Measurements from ENCODE around the gene FOXP1.

The FOXP1 gene

GRCh38 chr3:71397046-71397445 lies 186.5 kb downstream of the FOXP1 start:
- H3K27ac ChIP-seq = no peak overlapping the region
- intact Hi-C loops (cut with DNase I; ENCODE audit: low total_unique reads) = no loop called here
- TF ChIP-seq CTCF (IDR thresholded peaks at IDR 0.05) = peak; percentile 55 to 57

GRCh38 chr3:71395927-71396695 lies 187.4 kb downstream of the FOXP1 start:
- DNase-seq = peak in 1 of 2 donors; percentile 39
- Histone ChIP-seq H3K9me3 (no peaks in the 10 kb centered on the region), H3K36me3 (no peaks in the 10 kb centered on the region), H3K4me1 (peaks cover 0 to 31% (median 3%) of the 10 kb centered on the region in 4 donors), H3K4me3 (no peak overlapping the region), H3K27ac (no peak overlapping the region), H3K27me3 (no peaks in the 10 kb centered on the region)
- intact Hi-C loops (cut with DNase I; ENCODE audit: low total_unique reads) = no loop called here
- TF ChIP-seq CTCF (IDR thresholded peaks at IDR 0.05) = no peak

More at GRCh38 chr3:71397046-71397445, 186.5 kb downstream of the FOXP1 start:
- no peaks in the 10 kb centered on the region for H3K9me3 ChIP-seq
- H3K4me1 ChIP-seq = peaks cover 0 to 38% (median 3%) of the 10 kb centered on the region in 4 donors
- no peaks in the 10 kb centered on the region for H3K36me3 ChIP-seq
- H3K4me3 ChIP-seq = no peak overlapping the region
- peak in 1 of 2 donors; percentile 36 for DNase-seq
- no peaks in the 10 kb centered on the region for H3K27me3 ChIP-seq

GRCh38 chr3:71395470-71395869 lies 188.1 kb downstream of the FOXP1 start:
- Histone ChIP-seq H3K4me3 (no peak overlapping the region), H3K9me3 (no peaks in the 10 kb centered on the region), H3K36me3 (no peaks in the 10 kb centered on the region), H3K27ac (no peak overlapping the region), H3K27me3 (no peaks in the 10 kb centered on the region), H3K4me1 (peaks cover 0 to 28% (median 5%) of the 10 kb centered on the region in 4 donors)
- intact Hi-C loops (cut with DNase I; ENCODE audit: low total_unique reads) = no loop called here
- DNase-seq = no peak
- no peak for TF ChIP-seq CTCF (IDR thresholded peaks at IDR 0.05)

- DNase-seq = no peak
- H3K27me3 ChIP-seq = no peaks in the 10 kb centered on the region
- peaks cover 0 to 42% (median 10%) of the 10 kb centered on the region in 4 donors for H3K4me1 ChIP-seq
- H3K9me3 ChIP-seq = no peaks in the 10 kb centered on the region
- H3K27ac ChIP-seq = no peak overlapping the region
- intact Hi-C loops (cut with DNase I; ENCODE audit: low total_unique reads) = no loop called here
- H3K36me3 ChIP-seq = no peaks in the 10 kb centered on the region
- no peak for TF ChIP-seq CTCF (IDR thresholded peaks at IDR 0.05)
- H3K4me3 ChIP-seq = no peak overlapping the region
Measured at GRCh38 chr3:71393745-71394144, 189.8 kb downstream of the FOXP1 start.

GRCh38 chr3:71393093-71393492 lies 190.4 kb downstream of the FOXP1 start:
- H3K27ac ChIP-seq = no peak overlapping the region
- intact Hi-C loops (cut with DNase I; ENCODE audit: low total_unique reads) = no loop called here
- no peaks in the 10 kb centered on the region for H3K9me3 ChIP-seq
- no peaks in the 10 kb centered on the region for H3K27me3 ChIP-seq
- TF ChIP-seq CTCF (IDR thresholded peaks at IDR 0.05) = no peak
- peaks cover 0 to 43% (median 10%) of the 10 kb centered on the region in 4 donors for H3K4me1 ChIP-seq
- H3K36me3 ChIP-seq = no peaks in the 10 kb centered on the region
- no peak for DNase-seq
- no peak overlapping the region for H3K4me3 ChIP-seq

Data from tibial artery (tissue), 4 donors.